GM19035 (cell line): ENCODE data around the gene HS3ST4.

Source experiments
- ATAC-seq: cut with Tn5 transposase; IDR thresholded peaks from one replicate; pipeline ENCODE4 v1.9.1; 2021; ENCODE audit not compliant: unreplicated experiment

HS3ST4 gene

DNA sequence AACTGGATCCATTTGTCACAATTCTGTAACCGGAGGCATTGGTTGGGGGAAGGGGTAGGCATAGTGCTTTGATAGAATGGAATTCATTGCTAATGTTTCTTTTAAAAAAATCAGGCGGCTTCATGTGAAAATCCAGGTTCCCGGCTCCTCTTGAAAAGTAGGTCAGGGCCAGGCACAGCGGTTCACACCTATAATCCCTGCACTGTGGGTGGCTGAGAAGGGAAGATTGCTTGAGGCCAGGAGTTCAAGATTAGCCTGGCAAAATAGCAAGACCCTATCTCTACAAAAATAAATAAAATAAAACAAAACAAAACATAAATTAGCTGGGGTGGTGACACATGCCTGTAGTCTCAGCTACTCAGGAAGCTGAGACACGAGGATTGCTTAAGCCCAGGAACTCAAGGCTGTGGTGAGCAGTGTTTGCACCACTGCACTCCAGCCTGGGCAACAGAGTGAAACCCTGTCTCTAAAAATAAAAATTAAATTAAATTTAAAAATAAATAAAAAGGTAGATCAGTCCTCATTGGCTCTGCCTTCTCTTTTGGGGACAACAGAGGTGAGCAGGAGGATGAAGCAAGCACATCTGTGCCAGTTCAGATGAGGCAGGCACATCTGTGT is 466.5 kb downstream of the HS3ST4 start:
- ATAC-seq = no peak

DNA sequence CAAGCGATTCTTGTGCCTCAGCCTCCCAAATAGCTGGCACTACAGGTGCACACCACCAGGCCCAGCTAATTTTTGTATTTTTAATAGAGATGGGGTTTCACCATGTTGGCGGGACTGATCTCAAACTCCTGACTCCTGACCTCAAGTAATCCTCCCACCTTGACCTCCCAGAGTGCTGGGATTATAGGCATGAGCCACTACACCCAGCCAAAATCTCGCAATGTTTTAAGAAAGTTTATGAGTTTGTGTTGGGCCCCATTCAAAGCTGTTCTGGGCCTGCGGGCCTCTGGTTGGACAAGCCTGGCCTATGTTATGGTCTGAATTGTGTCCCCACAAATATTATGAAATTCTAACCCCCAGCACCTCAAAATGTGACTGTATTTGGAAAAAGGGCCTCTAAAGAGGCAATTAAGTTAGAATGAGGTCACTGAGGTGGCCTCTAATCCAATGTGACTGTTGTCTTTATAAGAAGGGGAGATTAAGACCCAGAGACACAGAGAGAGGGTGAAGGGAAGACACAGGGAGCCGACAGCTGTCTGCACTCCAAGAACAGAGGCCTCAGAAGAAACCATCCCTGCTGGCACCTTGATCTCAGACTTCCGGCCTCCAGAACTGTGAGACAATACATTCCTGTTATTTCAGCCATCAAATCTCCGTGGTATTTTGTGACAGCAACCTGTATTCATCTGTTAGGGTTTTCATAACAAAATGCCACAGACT is 469.9 kb downstream of the HS3ST4 start:
- ATAC-seq = no peak

DNA sequence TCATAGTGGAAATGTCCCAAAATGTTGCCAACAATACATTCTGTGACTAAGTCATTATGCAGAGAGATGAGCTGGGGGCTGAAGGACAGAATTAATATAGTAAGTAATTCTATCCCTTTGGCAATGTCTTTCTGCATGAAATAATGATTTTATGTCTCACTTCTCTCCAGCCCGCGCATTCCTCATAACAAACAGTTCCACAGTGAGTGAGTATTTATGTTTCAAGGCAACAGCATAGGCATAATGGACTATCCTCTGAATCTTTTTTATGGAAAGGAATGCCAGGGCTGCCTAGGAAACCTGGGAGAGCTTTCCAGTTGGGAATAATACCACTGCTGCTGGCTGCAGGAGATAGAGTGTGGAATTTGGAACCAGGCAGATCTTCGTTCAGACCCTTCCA is 477.7 kb downstream of the HS3ST4 start:
- ATAC-seq = no peak

DNA sequence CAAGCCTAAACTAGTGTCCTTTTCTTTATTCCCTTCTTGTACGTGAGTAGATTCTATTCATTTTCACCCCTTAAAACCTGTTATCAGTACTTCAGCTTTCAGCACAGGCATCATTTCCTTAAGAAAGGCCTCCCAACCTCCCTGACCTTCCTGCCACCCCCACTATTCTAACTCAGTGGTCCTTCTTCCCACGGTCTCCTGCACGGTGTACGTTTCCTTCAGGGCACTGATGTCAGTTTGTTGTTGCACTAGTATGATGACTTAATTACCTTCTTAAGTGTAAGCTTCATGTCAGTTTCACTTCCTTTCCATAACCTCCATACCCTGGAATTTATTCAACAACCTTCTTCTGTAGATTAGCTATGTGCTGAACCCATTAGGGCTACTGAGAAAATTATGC is 484.2 kb downstream of the HS3ST4 start:
- no peak for ATAC-seq

DNA sequence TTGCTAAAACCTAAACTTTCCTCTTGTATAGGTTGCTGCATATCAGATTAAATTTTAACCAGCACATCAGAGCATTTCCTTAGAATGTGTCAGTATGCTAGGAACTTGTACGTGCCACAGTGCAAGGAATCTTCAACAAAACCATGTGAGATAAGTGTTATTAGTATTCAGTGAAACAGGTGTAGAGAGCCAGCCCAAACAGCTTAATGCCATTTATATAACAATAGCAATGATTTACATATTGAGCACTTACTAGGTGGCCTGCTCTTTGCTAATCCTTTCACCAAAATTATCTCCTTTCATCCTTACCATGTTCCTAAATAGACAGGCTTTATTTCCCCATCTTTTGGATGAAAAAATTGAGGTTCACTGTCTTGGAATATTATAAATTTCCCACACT is 485.7 kb downstream of the HS3ST4 start:
- no peak for ATAC-seq

DNA sequence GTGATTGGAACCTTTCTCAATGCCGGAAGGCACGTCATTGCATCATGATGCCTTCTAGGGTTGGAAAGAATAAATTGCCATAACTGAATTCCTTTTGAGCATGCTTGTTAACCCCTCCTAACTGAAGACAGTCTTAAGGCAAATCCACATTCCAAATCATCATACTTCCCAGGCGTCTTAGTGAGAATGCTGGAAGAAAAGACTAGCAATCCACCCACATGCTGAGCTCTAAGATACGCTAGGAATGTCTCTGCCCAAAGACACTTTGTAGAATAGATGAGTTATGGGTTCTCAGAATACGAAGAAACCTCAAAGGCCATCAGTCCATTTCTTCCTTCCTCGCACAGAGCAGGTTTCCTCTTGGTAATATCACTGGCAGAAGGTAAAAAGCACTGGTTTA is 486.5 kb downstream of the HS3ST4 start:
- no peak for ATAC-seq

DNA sequence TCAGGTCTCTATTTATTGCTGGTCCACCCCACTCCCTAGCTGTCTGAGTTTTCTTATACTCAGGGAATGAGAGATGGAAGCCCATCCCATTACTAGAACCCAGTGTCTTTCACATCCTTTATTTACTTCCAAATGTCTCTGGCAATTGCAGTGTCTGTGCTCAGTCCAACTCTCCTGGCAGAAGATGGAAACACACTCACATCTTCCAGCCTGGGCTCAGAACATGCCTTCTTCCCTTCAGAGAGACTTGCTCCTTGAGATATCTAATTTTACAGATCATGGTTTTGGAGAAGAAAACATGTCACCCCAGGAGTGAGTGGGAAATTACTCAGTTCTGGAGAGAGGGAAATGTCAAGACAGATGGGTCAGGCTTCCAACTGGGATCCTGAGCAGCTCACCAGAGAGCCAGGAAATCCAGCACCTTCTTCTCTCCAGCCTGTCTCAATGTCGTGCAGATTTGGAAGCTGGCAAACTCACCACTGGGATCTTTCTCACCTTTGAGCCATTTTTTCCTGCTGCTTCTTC is 494.4 kb downstream of the HS3ST4 start:
- ATAC-seq = no peak
